ENCODE data around the gene SLC6A3.

DNA sequence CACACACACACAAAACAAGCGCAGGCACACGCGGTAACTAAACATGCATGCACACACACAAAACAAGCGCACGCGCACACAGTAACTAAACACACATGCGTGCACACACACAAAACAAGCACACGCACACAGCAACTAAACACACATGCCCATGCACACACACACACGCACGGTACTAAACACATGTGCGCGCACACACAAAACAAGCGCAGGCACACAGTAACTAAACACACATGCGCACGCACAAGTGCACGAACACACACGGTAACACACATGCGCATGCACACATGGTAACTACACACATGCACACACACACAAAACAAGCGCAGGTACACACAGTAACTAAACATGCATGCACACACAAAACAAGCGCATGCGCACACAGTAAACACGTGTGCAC lies 19.9 kb upstream of the SLC6A3 start:
- TF ChIP-seq, protein P1, sequence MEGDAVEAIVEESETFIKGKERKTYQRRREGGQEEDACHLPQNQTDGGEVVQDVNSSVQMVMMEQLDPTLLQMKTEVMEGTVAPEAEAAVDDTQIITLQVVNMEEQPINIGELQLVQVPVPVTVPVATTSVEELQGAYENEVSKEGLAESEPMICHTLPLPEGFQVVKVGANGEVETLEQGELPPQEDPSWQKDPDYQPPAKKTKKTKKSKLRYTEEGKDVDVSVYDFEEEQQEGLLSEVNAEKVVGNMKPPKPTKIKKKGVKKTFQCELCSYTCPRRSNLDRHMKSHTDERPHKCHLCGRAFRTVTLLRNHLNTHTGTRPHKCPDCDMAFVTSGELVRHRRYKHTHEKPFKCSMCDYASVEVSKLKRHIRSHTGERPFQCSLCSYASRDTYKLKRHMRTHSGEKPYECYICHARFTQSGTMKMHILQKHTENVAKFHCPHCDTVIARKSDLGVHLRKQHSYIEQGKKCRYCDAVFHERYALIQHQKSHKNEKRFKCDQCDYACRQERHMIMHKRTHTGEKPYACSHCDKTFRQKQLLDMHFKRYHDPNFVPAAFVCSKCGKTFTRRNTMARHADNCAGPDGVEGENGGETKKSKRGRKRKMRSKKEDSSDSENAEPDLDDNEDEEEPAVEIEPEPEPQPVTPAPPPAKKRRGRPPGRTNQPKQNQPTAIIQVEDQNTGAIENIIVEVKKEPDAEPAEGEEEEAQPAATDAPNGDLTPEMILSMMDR (IDR thresholded peaks at IDR 0.05 in 8 of 11, conservative IDR thresholded peaks at IDR 0.05 in 3 of 11), result no peak
- TF ChIP-seq POLR2A (IDR thresholded peaks at IDR 0.05) (no peak), POLR2AphosphoS5 (IDR thresholded peaks at IDR 0.05) (no peak)

Measured in spleen (tissue), 7 donors.